K562 (cell line): ENCODE data around the gene DGAT2L6. TPM values are rescaled to one million over a fixed set of nuclear protein-coding genes. Genes with fewer than 3 reads are reported as not detected.

Experiments used
- CHD1 ChIP-seq: fragments of 200-600 bp; sonication (generic); IDR thresholded peaks from one replicate; pipeline ENCODE4 v1.6.1; 2012; ENCODE audit warnings: mild to moderate bottlenecking, moderate library complexity, low read length, inconsistent platforms
- OTX1 ChIP-seq: fragments of 450-650 bp; formaldehyde crosslinking; IDR thresholded peaks from 2 replicates; pipeline ENCODE4 v1.4.0; 2022; ENCODE audit warnings: mild to moderate bottlenecking
- TAF1 ChIP-seq: IDR thresholded peaks from 2 replicates; pipeline ENCODE4 v1.6.1; 2011; ENCODE audit warnings: mild to moderate bottlenecking, low read length, moderate library complexity; ENCODE audit not compliant: insufficient read depth, control insufficient read depth, severe bottlenecking; ENCODE audit errors: extremely low read depth
- TCF7 ChIP-seq: sonication (generic); IDR thresholded peaks from 2 replicates; pipeline ENCODE4 v1.6.1; 2016; ENCODE audit warnings: antibody characterized with exemption, borderline replicate concordance
- ZNF146 ChIP-seq: IDR thresholded peaks from one replicate; pipeline ENCODE4 v1.6.1; 2018; ENCODE audit warnings: missing compliant biosample characterization; ENCODE audit not compliant: unreplicated experiment
- ZNF354B ChIP-seq: fragments of 250-450 bp; sonication (Bioruptor Pico); IDR thresholded peaks from 2 replicates; pipeline ENCODE4 v1.4.0; 2020
- ZNF444 ChIP-seq: fragments of 250-450 bp; sonication (Bioruptor Pico); IDR thresholded peaks from 2 replicates; pipeline ENCODE4 v1.4.0; 2020; ENCODE audit warnings: mild to moderate bottlenecking, moderate library complexity
- polyA plus RNA-seq, 8 experiments: library from polyadenylated mRNA; depleted of rRNA in 4 of 8; stranded (reverse) in 5 of 8; unstranded in 3 of 8; fragments of >200 nt; fragmentation: Nextera tagmentation in 2 of 8; fragmentation: Illumina TruSeq in 1 of 8; extraction: Ambion mirVana in 2 of 8; extraction: Trizol in 1 of 8; gene quantifications; 2 replicates each; pipeline versions ENCODE4 v1.2.1 to v1.2.3, GENCODE V29; 2011 to 2014; ENCODE audit warnings: inconsistent platforms in 1 of 8, missing spikeins in 1 of 8
- total RNA-seq, 7 experiments: library from RNA; depleted of rRNA in 6 of 7; stranded (reverse); fragments of >200 nt in 6 of 7; fragmentation: Illumina TruSeq in 2 of 7; extraction: Trizol in 2 of 7; gene quantifications; 2 replicates each; pipeline versions ENCODE4 v1.2.1 to v1.2.3, GENCODE V29; 2011 to 2021; ENCODE audit warnings: low replicate concordance in 1 of 7
- TF ChIP-seq, protein P1 (sequence below): fragments of 450-650 bp; IDR thresholded peaks from 2 replicates; pipeline ENCODE4 v1.6.1; 2016; ENCODE audit warnings: low read depth
- TF ChIP-seq, protein P2 (sequence below): fragments of 150-350 bp; conservative IDR thresholded peaks from 2 replicates; pipeline ENCODE4 v1.6.1; 2014; ENCODE audit warnings: low read length
- TF ChIP-seq, protein P3 (sequence below), 2 experiments: fragments of 150-350 bp in 1 of 2; IDR thresholded peaks; 2 replicates each; pipeline ENCODE4 v1.6.1; 2012 to 2016; ENCODE audit warnings: low read depth in 2 of 2, low read length in 2 of 2, mild to moderate bottlenecking in 1 of 2, moderate library complexity in 1 of 2
- TF ChIP-seq, protein P4 (sequence below): sonication (generic); formaldehyde crosslinking; IDR thresholded peaks from 2 replicates; pipeline ENCODE4 v1.8.1; 2023; ENCODE audit warnings: mild to moderate bottlenecking, missing genetic modification reagents

DGAT2L6 gene
- total and polyA plus RNA-seq, 9 of the 15 experiments (the other 6 are each of a cell fraction or from before 2014, with no cell fraction given) = not detected

DNA sequence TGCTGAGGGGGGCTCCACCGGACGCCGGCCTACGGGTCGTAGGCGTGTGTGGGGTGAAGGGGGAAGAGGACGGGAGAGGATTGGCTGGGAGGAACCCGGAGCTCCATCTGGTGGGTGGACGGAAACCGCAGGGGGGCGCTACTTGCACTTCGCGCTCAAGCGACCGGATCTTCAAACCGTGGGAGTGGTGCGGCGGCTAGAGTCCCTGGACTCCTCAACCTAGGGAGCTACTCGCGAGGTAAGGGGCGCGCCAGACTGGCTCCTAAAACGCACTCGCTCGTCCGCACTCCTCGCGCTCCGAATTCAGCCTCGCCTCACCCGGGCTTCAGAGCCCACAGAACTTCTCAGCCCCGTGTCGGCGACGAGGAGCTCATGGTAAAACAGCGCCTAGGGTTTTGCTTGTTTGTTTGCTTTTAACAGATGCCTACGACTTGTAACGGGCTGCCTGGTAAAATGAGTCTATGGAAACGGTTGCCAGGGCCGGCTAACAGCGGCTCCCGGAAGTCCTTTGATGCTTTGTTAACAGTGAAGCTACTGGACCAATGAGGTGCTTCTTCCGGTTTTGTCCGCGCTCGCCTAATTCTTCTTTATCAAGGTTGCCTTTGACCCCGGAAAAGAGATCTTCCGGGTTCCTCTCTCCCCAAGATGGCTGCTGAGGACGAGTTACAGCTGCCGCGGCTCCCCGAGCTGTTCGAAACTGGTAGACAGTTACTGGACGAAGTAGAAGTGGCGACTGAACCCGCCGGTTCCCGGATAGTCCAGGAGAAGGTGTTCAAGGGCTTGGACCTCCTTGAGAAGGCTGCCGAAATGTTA is 43.8 kb upstream of the DGAT2L6 start, which contains the start of gene IGBP1 (continued):
- TF ChIP-seq, protein P1, sequence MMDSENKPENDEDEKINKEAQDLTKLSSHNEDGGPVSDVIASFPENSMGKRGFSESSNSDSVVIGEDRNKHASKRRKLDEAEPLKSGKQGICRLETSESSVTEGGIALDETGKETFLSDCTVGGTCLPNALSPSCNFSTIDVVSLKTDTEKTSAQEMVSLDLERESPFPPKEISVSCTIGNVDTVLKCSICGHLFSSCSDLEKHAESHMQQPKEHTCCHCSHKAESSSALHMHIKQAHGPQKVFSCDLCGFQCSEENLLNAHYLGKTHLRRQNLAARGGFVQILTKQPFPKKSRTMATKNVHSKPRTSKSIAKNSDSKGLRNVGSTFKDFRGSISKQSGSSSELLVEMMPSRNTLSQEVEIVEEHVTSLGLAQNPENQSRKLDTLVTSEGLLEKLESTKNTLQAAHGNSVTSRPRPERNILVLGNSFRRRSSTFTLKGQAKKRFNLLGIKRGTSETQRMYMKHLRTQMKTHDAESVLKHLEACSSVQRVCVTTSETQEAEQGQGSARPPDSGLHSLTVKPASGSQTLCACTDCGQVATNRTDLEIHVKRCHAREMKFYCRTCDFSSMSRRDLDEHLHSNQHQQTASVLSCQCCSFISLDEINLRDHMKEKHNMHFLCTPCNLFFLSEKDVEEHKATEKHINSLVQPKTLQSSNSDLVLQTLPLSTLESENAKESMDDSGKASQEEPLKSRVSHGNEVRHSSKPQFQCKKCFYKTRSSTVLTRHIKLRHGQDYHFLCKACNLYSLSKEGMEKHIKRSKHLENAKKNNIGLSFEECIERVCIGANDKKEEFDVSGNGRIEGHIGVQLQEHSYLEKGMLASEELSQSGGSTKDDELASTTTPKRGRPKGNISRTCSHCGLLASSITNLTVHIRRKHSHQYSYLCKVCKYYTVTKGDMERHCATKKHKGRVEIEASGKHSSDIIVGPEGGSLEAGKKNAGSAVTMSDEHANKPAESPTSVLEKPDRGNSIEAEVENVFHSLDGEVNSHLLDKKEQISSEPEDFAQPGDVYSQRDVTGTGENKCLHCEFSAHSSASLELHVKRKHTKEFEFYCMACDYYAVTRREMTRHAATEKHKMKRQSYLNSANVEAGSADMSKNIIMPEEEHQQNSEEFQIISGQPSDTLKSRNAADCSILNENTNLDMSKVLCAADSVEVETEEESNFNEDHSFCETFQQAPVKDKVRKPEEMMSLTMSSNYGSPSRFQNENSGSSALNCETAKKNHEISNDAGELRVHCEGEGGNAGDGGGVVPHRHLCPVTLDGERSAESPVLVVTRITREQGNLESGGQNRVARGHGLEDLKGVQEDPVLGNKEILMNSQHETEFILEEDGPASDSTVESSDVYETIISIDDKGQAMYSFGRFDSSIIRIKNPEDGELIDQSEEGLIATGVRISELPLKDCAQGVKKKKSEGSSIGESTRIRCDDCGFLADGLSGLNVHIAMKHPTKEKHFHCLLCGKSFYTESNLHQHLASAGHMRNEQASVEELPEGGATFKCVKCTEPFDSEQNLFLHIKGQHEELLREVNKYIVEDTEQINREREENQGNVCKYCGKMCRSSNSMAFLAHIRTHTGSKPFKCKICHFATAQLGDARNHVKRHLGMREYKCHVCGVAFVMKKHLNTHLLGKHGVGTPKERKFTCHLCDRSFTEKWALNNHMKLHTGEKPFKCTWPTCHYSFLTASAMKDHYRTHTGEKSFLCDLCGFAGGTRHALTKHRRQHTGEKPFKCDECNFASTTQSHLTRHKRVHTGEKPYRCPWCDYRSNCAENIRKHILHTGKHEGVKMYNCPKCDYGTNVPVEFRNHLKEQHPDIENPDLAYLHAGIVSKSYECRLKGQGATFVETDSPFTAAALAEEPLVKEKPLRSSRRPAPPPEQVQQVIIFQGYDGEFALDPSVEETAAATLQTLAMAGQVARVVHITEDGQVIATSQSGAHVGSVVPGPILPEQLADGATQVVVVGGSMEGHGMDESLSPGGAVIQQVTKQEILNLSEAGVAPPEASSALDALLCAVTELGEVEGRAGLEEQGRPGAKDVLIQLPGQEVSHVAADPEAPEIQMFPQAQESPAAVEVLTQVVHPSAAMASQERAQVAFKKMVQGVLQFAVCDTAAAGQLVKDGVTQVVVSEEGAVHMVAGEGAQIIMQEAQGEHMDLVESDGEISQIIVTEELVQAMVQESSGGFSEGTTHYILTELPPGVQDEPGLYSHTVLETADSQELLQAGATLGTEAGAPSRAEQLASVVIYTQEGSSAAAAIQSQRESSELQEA = no peak
- TF ChIP-seq CHD1 (no peak), TAF1 (peak; percentile 93), ZNF444 (CRISPR knock-in tag) (no peak), OTX1 (no peak), ZNF354B (CRISPR knock-in tag) (no peak), TCF7 (no peak), ZNF146 (CRISPR knock-in tag) (no peak)
- TF ChIP-seq, protein P2, sequence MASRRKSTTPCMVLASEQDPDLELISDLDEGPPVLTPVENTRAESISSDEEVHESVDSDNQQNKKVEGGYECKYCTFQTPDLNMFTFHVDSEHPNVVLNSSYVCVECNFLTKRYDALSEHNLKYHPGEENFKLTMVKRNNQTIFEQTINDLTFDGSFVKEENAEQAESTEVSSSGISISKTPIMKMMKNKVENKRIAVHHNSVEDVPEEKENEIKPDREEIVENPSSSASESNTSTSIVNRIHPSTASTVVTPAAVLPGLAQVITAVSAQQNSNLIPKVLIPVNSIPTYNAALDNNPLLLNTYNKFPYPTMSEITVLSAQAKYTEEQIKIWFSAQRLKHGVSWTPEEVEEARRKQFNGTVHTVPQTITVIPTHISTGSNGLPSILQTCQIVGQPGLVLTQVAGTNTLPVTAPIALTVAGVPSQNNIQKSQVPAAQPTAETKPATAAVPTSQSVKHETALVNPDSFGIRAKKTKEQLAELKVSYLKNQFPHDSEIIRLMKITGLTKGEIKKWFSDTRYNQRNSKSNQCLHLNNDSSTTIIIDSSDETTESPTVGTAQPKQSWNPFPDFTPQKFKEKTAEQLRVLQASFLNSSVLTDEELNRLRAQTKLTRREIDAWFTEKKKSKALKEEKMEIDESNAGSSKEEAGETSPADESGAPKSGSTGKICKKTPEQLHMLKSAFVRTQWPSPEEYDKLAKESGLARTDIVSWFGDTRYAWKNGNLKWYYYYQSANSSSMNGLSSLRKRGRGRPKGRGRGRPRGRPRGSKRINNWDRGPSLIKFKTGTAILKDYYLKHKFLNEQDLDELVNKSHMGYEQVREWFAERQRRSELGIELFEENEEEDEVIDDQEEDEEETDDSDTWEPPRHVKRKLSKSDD = no peak
- TF ChIP-seq, protein P3, sequence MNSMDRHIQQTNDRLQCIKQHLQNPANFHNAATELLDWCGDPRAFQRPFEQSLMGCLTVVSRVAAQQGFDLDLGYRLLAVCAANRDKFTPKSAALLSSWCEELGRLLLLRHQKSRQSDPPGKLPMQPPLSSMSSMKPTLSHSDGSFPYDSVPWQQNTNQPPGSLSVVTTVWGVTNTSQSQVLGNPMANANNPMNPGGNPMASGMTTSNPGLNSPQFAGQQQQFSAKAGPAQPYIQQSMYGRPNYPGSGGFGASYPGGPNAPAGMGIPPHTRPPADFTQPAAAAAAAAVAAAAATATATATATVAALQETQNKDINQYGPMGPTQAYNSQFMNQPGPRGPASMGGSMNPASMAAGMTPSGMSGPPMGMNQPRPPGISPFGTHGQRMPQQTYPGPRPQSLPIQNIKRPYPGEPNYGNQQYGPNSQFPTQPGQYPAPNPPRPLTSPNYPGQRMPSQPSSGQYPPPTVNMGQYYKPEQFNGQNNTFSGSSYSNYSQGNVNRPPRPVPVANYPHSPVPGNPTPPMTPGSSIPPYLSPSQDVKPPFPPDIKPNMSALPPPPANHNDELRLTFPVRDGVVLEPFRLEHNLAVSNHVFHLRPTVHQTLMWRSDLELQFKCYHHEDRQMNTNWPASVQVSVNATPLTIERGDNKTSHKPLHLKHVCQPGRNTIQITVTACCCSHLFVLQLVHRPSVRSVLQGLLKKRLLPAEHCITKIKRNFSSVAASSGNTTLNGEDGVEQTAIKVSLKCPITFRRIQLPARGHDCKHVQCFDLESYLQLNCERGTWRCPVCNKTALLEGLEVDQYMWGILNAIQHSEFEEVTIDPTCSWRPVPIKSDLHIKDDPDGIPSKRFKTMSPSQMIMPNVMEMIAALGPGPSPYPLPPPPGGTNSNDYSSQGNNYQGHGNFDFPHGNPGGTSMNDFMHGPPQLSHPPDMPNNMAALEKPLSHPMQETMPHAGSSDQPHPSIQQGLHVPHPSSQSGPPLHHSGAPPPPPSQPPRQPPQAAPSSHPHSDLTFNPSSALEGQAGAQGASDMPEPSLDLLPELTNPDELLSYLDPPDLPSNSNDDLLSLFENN (IDR thresholded peaks at IDR 0.05; ENCODE audit: low read depth in 2 of 2, low read length in 2 of 2) = no peak
- TF ChIP-seq, protein P4, sequence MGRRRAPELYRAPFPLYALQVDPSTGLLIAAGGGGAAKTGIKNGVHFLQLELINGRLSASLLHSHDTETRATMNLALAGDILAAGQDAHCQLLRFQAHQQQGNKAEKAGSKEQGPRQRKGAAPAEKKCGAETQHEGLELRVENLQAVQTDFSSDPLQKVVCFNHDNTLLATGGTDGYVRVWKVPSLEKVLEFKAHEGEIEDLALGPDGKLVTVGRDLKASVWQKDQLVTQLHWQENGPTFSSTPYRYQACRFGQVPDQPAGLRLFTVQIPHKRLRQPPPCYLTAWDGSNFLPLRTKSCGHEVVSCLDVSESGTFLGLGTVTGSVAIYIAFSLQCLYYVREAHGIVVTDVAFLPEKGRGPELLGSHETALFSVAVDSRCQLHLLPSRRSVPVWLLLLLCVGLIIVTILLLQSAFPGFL (CRISPR knock-in tag) = no peak
